SK-N-SH treated with all-trans-retinoic acid at 6 μM for 48 hours (cell line): Measurements from ENCODE around the gene BACH1.
"Not testable (repeated sequence)": the region's sequence is repeated elsewhere in the genome, so short reads cannot be mapped to it uniquely, and the experiment has no call there.

Source experiments
- ATAC-seq: fragments of 200-7000 bp; cut with Tn5 transposase; 3 replicates; pipeline ENCODE4 v1.9.1; 2020; ENCODE audit warnings: mild to moderate bottlenecking, moderate library complexity
- ARNTL ChIP-seq: fragments of 450-650 bp; formaldehyde crosslinking; IDR thresholded peaks from 2 replicates; pipeline ENCODE4 v1.5.0; 2020; ENCODE audit warnings: low read depth, mild to moderate bottlenecking, moderate library complexity, borderline replicate concordance
- BACH2 ChIP-seq: fragments of 250-450 bp; sonication (Bioruptor Pico); IDR thresholded peaks from 2 replicates; pipeline ENCODE4 v1.9.0; 2021; ENCODE audit warnings: mild to moderate bottlenecking, borderline replicate concordance
- CREB5 ChIP-seq: fragments of 250-450 bp; sonication (Bioruptor Pico); IDR thresholded peaks from 2 replicates; pipeline ENCODE4 v1.5.1; 2020; ENCODE audit warnings: low read depth, mild to moderate bottlenecking, moderate library complexity
- CSDC2 ChIP-seq: fragments of 250-450 bp; sonication (Bioruptor Pico); IDR thresholded peaks from 2 replicates; pipeline ENCODE4 v1.5.0; 2020; ENCODE audit warnings: mild to moderate bottlenecking, moderate library complexity
- ESRRG ChIP-seq: fragments of 250-450 bp; sonication (Bioruptor Pico); IDR thresholded peaks from 2 replicates; pipeline ENCODE4 v1.6.1; 2021; ENCODE audit warnings: mild to moderate bottlenecking
- GLIS3 ChIP-seq: fragments of 250-450 bp; sonication (Bioruptor Pico); IDR thresholded peaks from 2 replicates; pipeline ENCODE4 v1.5.0; 2020; ENCODE audit warnings: mild to moderate bottlenecking, moderate library complexity
- OSR1 ChIP-seq: fragments of 250-450 bp; sonication (Bioruptor Pico); IDR thresholded peaks from 2 replicates; pipeline ENCODE4 v1.8.0; 2022; ENCODE audit warnings: moderate library complexity, mild to moderate bottlenecking, inconsistent platforms
- PATZ1 ChIP-seq: fragments of 250-450 bp; sonication (Bioruptor Pico); IDR thresholded peaks from 2 replicates; pipeline ENCODE4 v1.8.0; 2020; ENCODE audit warnings: mild to moderate bottlenecking, moderate library complexity, borderline replicate concordance
- POU6F1 ChIP-seq: fragments of 250-450 bp; sonication (Bioruptor Pico); IDR thresholded peaks from 2 replicates; pipeline ENCODE4 v1.8.0; 2021; ENCODE audit warnings: low read depth, mild to moderate bottlenecking, moderate library complexity, borderline replicate concordance
- PPARA ChIP-seq: fragments of 250-450 bp; sonication (Bioruptor Pico); IDR thresholded peaks from 2 replicates; pipeline ENCODE4 v1.5.0; 2020; ENCODE audit warnings: mild to moderate bottlenecking, borderline replicate concordance
- RARB ChIP-seq: fragments of 250-450 bp; sonication (Bioruptor Pico); IDR thresholded peaks from 2 replicates; pipeline ENCODE4 v1.8.0; 2021; ENCODE audit warnings: mild to moderate bottlenecking, moderate library complexity
- SNAI2 ChIP-seq: fragments of 250-450 bp; sonication (Bioruptor Pico); IDR thresholded peaks from 2 replicates; pipeline ENCODE4 v1.5.0; 2020; ENCODE audit warnings: mild to moderate bottlenecking, moderate library complexity
- TCF4 ChIP-seq: fragments of 250-450 bp; sonication (Bioruptor Pico); IDR thresholded peaks from 2 replicates; pipeline ENCODE4 v1.8.0; 2021; ENCODE audit warnings: mild to moderate bottlenecking, moderate library complexity, borderline replicate concordance
- TOX ChIP-seq: fragments of 250-450 bp; sonication (Bioruptor Pico); IDR thresholded peaks from 2 replicates; pipeline ENCODE4 v1.8.0; 2021; ENCODE audit warnings: mild to moderate bottlenecking, moderate library complexity, borderline replicate concordance
- TSHZ2 ChIP-seq: fragments of 250-450 bp; sonication (Bioruptor Pico); IDR thresholded peaks from 2 replicates; pipeline ENCODE4 v1.5.0; 2020; ENCODE audit warnings: mild to moderate bottlenecking, moderate library complexity
- ZC3H10 ChIP-seq: fragments of 250-450 bp; sonication (Bioruptor Pico); IDR thresholded peaks from 2 replicates; pipeline ENCODE4 v1.5.1; 2021; ENCODE audit warnings: mild to moderate bottlenecking, moderate library complexity
- ZFP3 ChIP-seq: fragments of 250-450 bp; sonication (Bioruptor Pico); IDR thresholded peaks from 2 replicates; pipeline ENCODE4 v1.5.0; 2020; ENCODE audit warnings: mild to moderate bottlenecking, moderate library complexity
- ZFP30 ChIP-seq: fragments of 450-650 bp; formaldehyde crosslinking; IDR thresholded peaks from 2 replicates; pipeline ENCODE4 v1.5.0; 2022; ENCODE audit warnings: mild to moderate bottlenecking, moderate library complexity
- ZNF565 ChIP-seq: fragments of 450-650 bp; formaldehyde crosslinking; conservative IDR thresholded peaks from 2 replicates; pipeline ENCODE4 v1.5.0; 2020; ENCODE audit warnings: low read depth, mild to moderate bottlenecking, moderate library complexity
- ZNF8 ChIP-seq: fragments of 450-650 bp; formaldehyde crosslinking; IDR thresholded peaks from 2 replicates; pipeline ENCODE4 v1.5.0; 2020; ENCODE audit warnings: mild to moderate bottlenecking, moderate library complexity

The BACH1 gene

GRCh38 chr21:29298348-29299045, at the start of gene BACH1:
BACH1 (plus strand) TSS chr21:29298922; CDS start chr21:29321281, 22,359 bp downstream.
- TF ChIP-seq CREB5 (CRISPR knock-in tag) (no peak), ZC3H10 (no peak), ZNF565 (CRISPR knock-in tag) (no peak), ARNTL (no peak), RARB (CRISPR knock-in tag) (no peak), OSR1 (CRISPR knock-in tag) (no peak), TOX (CRISPR knock-in tag) (no peak), ZNF8 (CRISPR knock-in tag) (no peak), PATZ1 (no peak), GLIS3 (CRISPR knock-in tag) (no peak), ZFP3 (CRISPR knock-in tag) (no peak), TCF4 (CRISPR knock-in tag) (no peak), ZFP30 (CRISPR knock-in tag) (no peak)
- ATAC-seq: peak; percentile 80

GRCh38 chr21:29249289-29249688, 49.4 kb upstream of the BACH1 start:
- ATAC-seq: not testable (repeated sequence)

- TF ChIP-seq PPARA (CRISPR knock-in tag): no peak
- TF ChIP-seq RARB (CRISPR knock-in tag): no peak
- TF ChIP-seq CREB5 (CRISPR knock-in tag): no peak
- TF ChIP-seq ZFP30 (CRISPR knock-in tag): no peak
- no peak for TF ChIP-seq CSDC2 (CRISPR knock-in tag)
- TF ChIP-seq ZNF565 (CRISPR knock-in tag): no peak
- no peak for ATAC-seq
Measured at GRCh38 chr21:29250636-29251035, 48.1 kb upstream of the BACH1 start.

GRCh38 chr21:29253861-29254260, 44.9 kb upstream of the BACH1 start:
- ATAC-seq: not testable (repeated sequence)

GRCh38 chr21:29254550-29254949, 44.2 kb upstream of the BACH1 start:
- no peak for ATAC-seq
- TF ChIP-seq CSDC2 (CRISPR knock-in tag): no peak
- no peak for TF ChIP-seq ZFP30 (CRISPR knock-in tag)
- TF ChIP-seq ZNF8 (CRISPR knock-in tag): peak; percentile 95
- no peak for TF ChIP-seq TCF4 (CRISPR knock-in tag)
- TF ChIP-seq ESRRG: no peak
- no peak for TF ChIP-seq OSR1 (CRISPR knock-in tag)
- TF ChIP-seq SNAI2 (CRISPR knock-in tag): no peak
- no peak for TF ChIP-seq ZFP3 (CRISPR knock-in tag)
- no peak for TF ChIP-seq PPARA (CRISPR knock-in tag)

GRCh38 chr21:29256126-29256910, 42.4 kb upstream of the BACH1 start:
- ATAC-seq: no peak
- TF ChIP-seq PPARA (CRISPR knock-in tag) (no peak), TSHZ2 (no peak), SNAI2 (CRISPR knock-in tag) (no peak), ZNF565 (CRISPR knock-in tag) (no peak), BACH2 (CRISPR knock-in tag) (no peak), CSDC2 (CRISPR knock-in tag) (no peak), ZFP30 (CRISPR knock-in tag) (no peak), POU6F1 (no peak), OSR1 (CRISPR knock-in tag) (no peak), ZC3H10 (no peak)
